ENCODE results near the gene CCNI.
A peak's percentile ranks its signal among the peaks of the same experiment; 100 is the strongest.

Gene CCNI

GRCh38 chr4:77050962-77051361 is 24.8 kb downstream of the CCNI start:
- Mint-ChIP-seq H3K27ac (no peak overlapping the region), H3K4me1 (peaks cover 34% of the 10 kb centered on the region), H3K9me3 (no peaks in the 10 kb centered on the region), H3K27me3 (ENCODE audit: low read depth, poor library complexity) (no peaks in the 10 kb centered on the region), H3K4me3 (no peak overlapping the region), H3K36me3 (ENCODE audit: low read depth) (peaks cover 84% of the 10 kb centered on the region)
- no peak for TF ChIP-seq CTCF (IDR thresholded peaks at IDR 0.05)
- no peak for DNase-seq

- Mint-ChIP-seq H3K9me3 (no peaks in the 10 kb centered on the region), H3K27me3 (ENCODE audit: low read depth, poor library complexity) (no peaks in the 10 kb centered on the region), H3K4me1 (peaks cover 57% of the 10 kb centered on the region), H3K27ac (peak overlapping the region; percentile 30), H3K36me3 (ENCODE audit: low read depth) (peaks cover 55% of the 10 kb centered on the region), H3K4me3 (no peak overlapping the region)
- DNase-seq, result no peak
- peak; percentile 19 for TF ChIP-seq CTCF (IDR thresholded peaks at IDR 0.05)
Observed at GRCh38 chr4:77047037-77047436, 28.8 kb downstream of the CCNI start.

- no peaks in the 10 kb centered on the region for H3K9me3 Mint-ChIP-seq
- DNase-seq, result no peak
- H3K27me3 Mint-ChIP-seq (ENCODE audit: low read depth, poor library complexity), result no peaks in the 10 kb centered on the region
- peak overlapping the region; percentile 49 for H3K27ac Mint-ChIP-seq
- no peak overlapping the region for H3K4me3 Mint-ChIP-seq
- TF ChIP-seq CTCF (IDR thresholded peaks at IDR 0.05), result peak; percentile 22
- H3K36me3 Mint-ChIP-seq (ENCODE audit: low read depth), result peaks cover 48% of the 10 kb centered on the region
- H3K4me1 Mint-ChIP-seq, result peaks cover 57% of the 10 kb centered on the region
Observed at GRCh38 chr4:77045490-77045889, 30.3 kb downstream of the CCNI start.

GRCh38 chr4:77044461-77045150 is 31.2 kb downstream of the CCNI start:
- Mint-ChIP-seq H3K36me3 (ENCODE audit: low read depth) (peaks cover 48% of the 10 kb centered on the region), H3K27me3 (ENCODE audit: low read depth, poor library complexity) (no peaks in the 10 kb centered on the region), H3K4me3 (no peak overlapping the region), H3K9me3 (no peaks in the 10 kb centered on the region), H3K27ac (peak overlapping the region; percentile 98), H3K4me1 (peaks cover 52% of the 10 kb centered on the region)
- TF ChIP-seq CTCF (IDR thresholded peaks at IDR 0.05), result peak; percentile 58
- no peak for DNase-seq

GRCh38 chr4:77043507-77044136 is 32.2 kb downstream of the CCNI start:
- DNase-seq, result no peak
- peak overlapping the region; percentile 98 for H3K27ac Mint-ChIP-seq
- H3K27me3 Mint-ChIP-seq (ENCODE audit: low read depth, poor library complexity), result no peaks in the 10 kb centered on the region
- H3K9me3 Mint-ChIP-seq, result no peaks in the 10 kb centered on the region
- no peak for TF ChIP-seq CTCF (IDR thresholded peaks at IDR 0.05)
- no peak overlapping the region for H3K4me3 Mint-ChIP-seq
- H3K36me3 Mint-ChIP-seq (ENCODE audit: low read depth), result peaks cover 47% of the 10 kb centered on the region
- H3K4me1 Mint-ChIP-seq, result peaks cover 44% of the 10 kb centered on the region
